AG10803 (cell line): ENCODE measurements around the gene SCN4B.

Experiments
- DNase-seq: peaks from one replicate; pipeline ENCODE4 v3.0.0; 2010; ENCODE audit warnings: low read depth
- H3K4me3 ChIP-seq: 2 replicates; pipeline ENCODE4 v1.5.1; 2011; ENCODE audit warnings: mild to moderate bottlenecking, low read length, control low read depth
- CTCF ChIP-seq: conservative IDR thresholded peaks from 2 replicates; pipeline ENCODE4 v1.5.1; 2011; ENCODE audit warnings: mild to moderate bottlenecking, low read length, control low read depth, inconsistent platforms

Gene SCN4B

GRCh38 chr11:118088531-118088930 lies 64.1 kb downstream of the SCN4B start:
- H3K4me3 ChIP-seq: no peak overlapping the region
- no peak for TF ChIP-seq CTCF
- no peak for DNase-seq

GRCh38 chr11:118087931-118088330 lies 64.7 kb downstream of the SCN4B start:
- no peak for DNase-seq
- no peak for TF ChIP-seq CTCF

GRCh38 chr11:118086913-118087768 lies 65.5 kb downstream of the SCN4B start, which contains the start of gene SMIM35:
Gene SMIM35 (minus strand): TSS chr11:118086963. CDS start chr11:118086757, 206 bp downstream.
- no peak for TF ChIP-seq CTCF
- no peak for DNase-seq
- H3K4me3 ChIP-seq: no peak within 1 kb of the TSS

More at GRCh38 chr11:118087931-118088330, 64.7 kb downstream of the SCN4B start:
- no peak overlapping the region for H3K4me3 ChIP-seq

GRCh38 chr11:118084656-118085055 lies 68.0 kb downstream of the SCN4B start:
- no peak for TF ChIP-seq CTCF
- no peak for DNase-seq
- H3K4me3 ChIP-seq: no peak overlapping the region

GRCh38 chr11:118084247-118084646 lies 68.4 kb downstream of the SCN4B start:
- no peak overlapping the region for H3K4me3 ChIP-seq
- no peak for TF ChIP-seq CTCF
- DNase-seq: peak; percentile 2
